Stimulated activated CD4-positive, alpha-beta T cell treated with anti-CD3 and anti-CD28 coated beads, TNF-alpha, amount 100 ng/mL, for 48 hours (primary cell): ENCODE data around the gene SRP72.
"Not testable (repeated sequence)": the region's sequence is repeated elsewhere in the genome, so short reads cannot be mapped to it uniquely, and the experiment has no call there.

Source experiments
- DNase-seq, 3 donors: peaks; one replicate each; pipeline ENCODE4 v3.0.0-alpha.2; 2020; ENCODE audit warnings: low read depth in 3 of 3

SRP72 gene

GRCh38 chr4:56464581-56464980, 2.8 kb upstream of the SRP72 start:
- no peak for DNase-seq

GRCh38 chr4:56465599-56466295, 1.7 kb upstream of the SRP72 start:
- DNase-seq = no peak

DNA sequence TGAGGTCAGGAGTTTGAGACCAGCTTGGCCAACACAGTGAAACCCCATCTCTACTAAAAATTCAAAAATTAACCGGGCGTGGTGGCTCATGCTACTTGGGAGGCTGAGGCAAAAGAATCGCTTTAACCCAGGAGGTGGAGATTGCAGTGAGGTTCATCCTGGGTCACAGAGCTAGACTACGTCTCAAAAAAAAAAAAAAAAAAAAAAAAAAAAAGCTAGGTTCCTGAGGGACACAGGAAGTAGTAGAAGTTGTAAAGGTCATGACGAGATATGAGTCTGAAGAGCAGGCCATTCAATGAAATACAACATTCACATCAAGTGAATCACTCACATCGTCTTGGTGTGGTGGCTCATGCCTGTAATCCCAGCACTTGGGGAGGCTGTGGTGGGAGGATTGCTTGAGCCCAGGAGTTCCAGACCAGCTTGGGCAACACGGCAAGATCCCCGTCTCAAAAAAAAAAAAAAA, 1.1 kb upstream of the SRP72 start:
- DNase-seq = not testable (repeated sequence)

DNA sequence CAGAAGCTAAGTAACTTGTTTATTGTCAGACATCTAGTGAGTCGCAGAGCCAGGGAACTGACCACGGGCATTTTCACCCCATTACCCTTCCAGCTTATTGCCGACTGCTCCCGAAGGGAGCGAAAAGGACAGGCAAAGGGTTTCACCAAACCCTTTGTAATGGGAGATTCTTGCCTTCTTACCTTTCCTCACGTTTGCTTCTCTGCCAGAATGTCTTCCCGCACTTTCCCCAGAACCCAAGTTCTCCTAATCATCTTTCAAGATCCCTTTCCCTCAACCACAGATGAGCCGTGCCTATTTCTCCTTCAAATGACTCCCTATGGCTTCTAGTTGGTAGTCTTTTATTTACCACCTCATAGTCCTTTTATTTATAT, 520 bp upstream of the SRP72 start:
- DNase-seq = no peak

- DNase-seq = peak in 1 of 3 donors; percentile 17
Measured at GRCh38 chr4:56468097-56468422, 643 bp downstream of the SRP72 start.

DNA sequence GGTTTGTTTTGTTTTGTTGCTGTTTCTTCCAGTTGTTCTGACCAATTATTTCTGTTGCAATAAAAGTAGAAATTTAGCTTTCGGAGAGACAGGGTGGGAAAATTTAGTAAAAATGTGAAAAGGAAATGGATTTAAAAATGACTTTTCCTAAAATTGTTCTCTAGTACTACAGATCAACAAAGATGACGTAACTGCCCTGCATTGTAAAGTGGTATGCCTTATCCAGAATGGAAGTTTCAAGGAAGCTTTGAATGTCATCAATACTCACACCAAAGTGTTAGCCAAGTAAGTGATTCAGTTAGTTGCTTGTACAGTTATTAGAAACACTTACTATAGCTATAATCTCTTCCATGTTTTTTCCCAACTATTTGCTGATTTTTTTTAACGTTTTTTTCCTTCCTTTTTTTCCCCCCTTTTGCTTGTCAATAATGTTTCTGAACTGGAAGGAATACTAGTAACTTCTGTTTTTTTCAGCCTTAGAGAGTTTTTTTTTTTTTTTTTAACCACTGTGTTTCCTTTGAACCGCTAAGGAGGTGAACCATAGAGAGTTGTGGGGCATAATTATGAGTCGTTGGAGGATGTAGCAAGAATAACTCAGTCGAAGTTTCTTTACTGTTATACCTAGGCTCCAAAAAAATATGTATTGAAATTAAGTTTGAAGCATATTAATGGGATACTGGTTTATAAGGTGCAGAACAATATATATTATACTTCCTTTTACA, 2.2 kb downstream of the SRP72 start:
- DNase-seq = no peak

DNA sequence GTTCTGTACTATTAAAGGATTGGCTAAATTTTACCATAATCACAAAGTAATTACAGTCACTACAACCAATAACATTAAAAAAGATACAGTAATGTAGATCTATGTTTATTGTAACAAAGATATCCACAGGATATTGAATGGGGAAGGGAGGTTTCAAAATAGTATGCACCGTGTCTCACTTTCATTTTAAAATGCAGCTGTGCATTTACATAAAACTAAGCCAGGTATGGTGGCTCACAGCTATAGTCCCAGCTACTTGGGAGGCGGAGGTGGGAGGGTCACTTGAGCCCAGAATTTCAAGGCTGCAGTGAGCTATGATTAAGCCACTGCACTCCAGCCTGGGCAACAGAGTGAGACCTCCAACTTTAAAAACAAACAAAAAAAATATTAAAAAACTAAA, 8.5 kb downstream of the SRP72 start:
- no peak for DNase-seq

DNA sequence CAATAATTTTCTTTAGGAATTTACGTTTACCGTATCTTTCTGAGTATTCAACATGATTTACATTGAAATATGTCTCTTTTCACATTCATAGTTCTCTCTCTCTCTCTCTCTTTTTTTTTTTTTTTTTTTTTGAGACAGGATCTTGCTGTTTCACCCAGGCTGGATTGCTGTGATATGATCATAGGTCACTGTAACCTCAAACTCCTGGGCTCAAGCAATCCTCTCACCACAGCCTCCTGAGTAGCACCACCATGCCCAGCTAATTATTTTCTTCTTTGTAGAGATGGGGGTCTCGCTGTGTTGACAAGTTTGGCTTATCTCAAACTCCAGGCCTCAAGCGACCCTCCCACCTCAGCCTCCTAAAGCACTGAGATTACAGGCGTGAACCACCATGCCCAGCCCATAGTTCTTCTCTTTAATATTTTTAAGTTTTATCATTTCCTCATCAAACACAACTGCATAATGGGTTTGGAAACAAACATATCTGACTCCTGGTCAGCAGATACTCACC, 9.8 kb downstream of the SRP72 start:
- no peak for DNase-seq

GRCh38 chr4:56480691-56481090, 13.3 kb downstream of the SRP72 start:
- no peak for DNase-seq

- DNase-seq = no peak
Measured at GRCh38 chr4:56496241-56496640, 28.8 kb downstream of the SRP72 start.

GRCh38 chr4:56505269-56506130, 38.1 kb downstream of the SRP72 start, which contains the start of gene ARL9:
ARL9 (plus strand) TSS chr4:56505791; CDS start chr4:56505863, 72 bp downstream.
- DNase-seq = peak; percentile 27 to 43 (median 27)

GRCh38 chr4:56511098-56511497, 43.7 kb downstream of the SRP72 start:
- no peak for DNase-seq

DNA sequence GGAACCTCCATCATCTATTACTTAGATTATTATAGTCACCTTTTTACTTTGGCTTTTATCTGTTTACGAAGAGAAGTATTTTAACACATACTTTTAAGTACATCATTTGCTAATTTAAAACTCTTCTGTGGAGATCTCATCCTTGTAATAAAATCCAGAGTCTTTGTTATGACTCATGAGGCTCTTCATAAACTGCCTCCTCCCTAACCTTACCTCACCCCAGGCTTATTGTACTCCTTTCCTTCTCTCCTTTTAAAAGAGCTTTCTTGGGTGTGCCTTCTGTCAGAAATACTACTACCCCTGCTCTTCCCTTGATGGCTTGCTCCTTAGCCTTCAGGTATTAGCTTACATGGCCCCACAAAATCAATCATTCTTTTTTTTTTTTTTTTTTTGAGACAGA, 44.7 kb downstream of the SRP72 start:
- DNase-seq = no peak

- no peak for DNase-seq
Measured at GRCh38 chr4:56513517-56513916, 46.1 kb downstream of the SRP72 start.

- DNase-seq = peak; percentile 74 to 83 (median 80)
Measured at GRCh38 chr4:56530269-56531148, 63.1 kb downstream of the SRP72 start.

DNA sequence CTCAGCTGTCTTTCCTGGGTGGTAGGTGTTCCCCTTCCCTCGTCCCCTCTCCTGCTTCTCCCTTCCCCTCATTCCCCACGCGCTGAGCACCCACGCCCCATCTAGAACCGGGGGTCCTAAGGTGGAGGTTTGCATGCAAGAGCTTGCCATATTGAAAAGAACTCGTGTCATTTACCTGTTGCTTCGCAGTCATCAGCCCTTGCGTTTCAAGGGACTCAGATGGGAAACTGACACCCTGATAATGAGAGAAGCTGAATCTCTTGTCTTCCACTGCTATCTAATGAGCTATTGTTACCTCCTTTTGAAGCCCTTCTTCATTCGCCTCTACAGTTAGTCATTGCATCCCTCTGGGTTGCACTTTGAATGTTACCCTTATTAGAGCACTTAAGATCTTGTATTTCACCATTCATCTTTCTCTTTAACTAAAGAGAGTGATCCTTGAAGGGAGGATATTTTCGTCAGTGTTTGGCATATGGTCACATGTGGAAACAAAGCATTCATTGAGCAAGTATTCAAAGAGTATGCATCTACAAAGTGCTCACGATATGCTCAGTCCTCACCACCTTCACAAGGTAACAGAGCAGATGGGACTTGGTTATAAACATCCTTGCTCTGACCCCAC, 63.8 kb downstream of the SRP72 start:
- no peak for DNase-seq

- no peak for DNase-seq
Measured at GRCh38 chr4:56531823-56532222, 64.4 kb downstream of the SRP72 start.

GRCh38 chr4:56532239-56532638, 64.8 kb downstream of the SRP72 start:
- no peak for DNase-seq

- no peak for DNase-seq
Measured at GRCh38 chr4:56535915-56536314, 68.5 kb downstream of the SRP72 start.

GRCh38 chr4:56537147-56537546, 69.7 kb downstream of the SRP72 start:
- no peak for DNase-seq

GRCh38 chr4:56540826-56541225, 73.4 kb downstream of the SRP72 start:
- no peak for DNase-seq
